ENCODE measurements around the gene TAS2R39. TPM values are rescaled to one million over a fixed set of nuclear protein-coding genes. Genes with fewer than 3 reads are reported as not detected.
A peak's percentile ranks its signal among the peaks of the same experiment; 100 is the strongest.
"Not testable (repeated sequence)": the region's sequence is repeated elsewhere in the genome, so short reads cannot be mapped to it uniquely, and the experiment has no call there.

The TAS2R39 gene
- total RNA-seq, 6 donors from 2014 or later = not detected

GRCh38 chr7:143203386-143203785, 20.2 kb downstream of the TAS2R39 start:
- no peaks in the 10 kb centered on the region for H3K9me3 ChIP-seq
- H3K36me3 ChIP-seq = no peaks in the 10 kb centered on the region
- H3K27ac ChIP-seq = no peak overlapping the region
- H3K4me1 ChIP-seq = peaks cover 0 to 5% (median 0%) of the 10 kb centered on the region in 4 donors
- H3K4me3 ChIP-seq = no peak overlapping the region
- DNase-seq (no peak), ATAC-seq (ENCODE audit: low FRiP score in 2 of 2) (no peak)
- H3K27me3 ChIP-seq = no peaks in the 10 kb centered on the region
- TF ChIP-seq POLR2A (IDR thresholded peaks at IDR 0.05) (no peak), CTCF (IDR thresholded peaks at IDR 0.05) (no peak), POLR2AphosphoS5 (IDR thresholded peaks at IDR 0.05) (no peak), EP300 (IDR thresholded peaks at IDR 0.05) (no peak)
- 84 to 87% methylated on average over 3 of the region's 3 CpGs for WGBS, 2 donors

- Histone ChIP-seq H3K27me3 (no peaks in the 10 kb centered on the region), H3K4me3 (no peak overlapping the region), H3K4me1 (peaks cover 0 to 5% (median 1%) of the 10 kb centered on the region in 4 donors), H3K9me3 (no peaks in the 10 kb centered on the region), H3K27ac (no peak overlapping the region), H3K36me3 (no peaks in the 10 kb centered on the region)
- WGBS, 2 donors = 52 to 59% methylated on average over 13 of the region's 13 CpGs
- ATAC-seq (ENCODE audit: low FRiP score in 2 of 2) = peak; percentile 50 to 90
- TF ChIP-seq EP300 (IDR thresholded peaks at IDR 0.05) (no peak), POLR2A (IDR thresholded peaks at IDR 0.05) (no peak), CTCF (IDR thresholded peaks at IDR 0.05) (no peak), POLR2AphosphoS5 (IDR thresholded peaks at IDR 0.05) (no peak)
- peak in 1 of 2 donors; percentile 60 for DNase-seq
Observed at GRCh38 chr7:143205560-143206293, 22.5 kb downstream of the TAS2R39 start.

- TF ChIP-seq EP300 (IDR thresholded peaks at IDR 0.05) (no peak), CTCF (IDR thresholded peaks at IDR 0.05) (no peak), POLR2AphosphoS5 (IDR thresholded peaks at IDR 0.05) (no peak), POLR2A (IDR thresholded peaks at IDR 0.05) (no peak)
- WGBS, 2 donors = 41 to 43% methylated on average over 4 of the region's 4 CpGs
- Histone ChIP-seq H3K27me3 (no peaks in the 10 kb centered on the region), H3K9me3 (no peaks in the 10 kb centered on the region), H3K36me3 (no peaks in the 10 kb centered on the region), H3K27ac (no peak overlapping the region), H3K4me1 (peaks cover 0 to 4% (median 2%) of the 10 kb centered on the region in 4 donors), H3K4me3 (no peak overlapping the region)
- DNase-seq = no peak
- no peak for ATAC-seq (ENCODE audit: low FRiP score in 2 of 2)
Observed at GRCh38 chr7:143210541-143210940, 27.3 kb downstream of the TAS2R39 start.

GRCh38 chr7:143213478-143213877, 30.3 kb downstream of the TAS2R39 start:
- not testable (repeated sequence) for DNase-seq; H3K4me1 ChIP-seq; ATAC-seq (ENCODE audit: low FRiP score in 2 of 2); H3K9me3 ChIP-seq; H3K27ac ChIP-seq; H3K27me3 ChIP-seq; H3K4me3 ChIP-seq; H3K36me3 ChIP-seq
- 94 to 96% methylated on average over 4 of the region's 4 CpGs for WGBS, 2 donors

- peaks cover 0 to 3% (median 0%) of the 10 kb centered on the region in 4 donors for H3K4me1 ChIP-seq
- TF ChIP-seq EP300 (IDR thresholded peaks at IDR 0.05) (no peak), CTCF (IDR thresholded peaks at IDR 0.05) (peak; percentile 94 to 99 (median 98))
- H3K9me3 ChIP-seq = no peaks in the 10 kb centered on the region
- peak; percentile 80 to 96 for ATAC-seq (ENCODE audit: low FRiP score in 2 of 2)
- no peak overlapping the region for H3K27ac ChIP-seq
- no peaks in the 10 kb centered on the region for H3K27me3 ChIP-seq
- H3K4me3 ChIP-seq = no peak overlapping the region
- peak in 1 of 2 donors; percentile 47 for DNase-seq
- 19 to 22% methylated on average over 8 of the region's 8 CpGs for WGBS, 2 donors
- no peaks in the 10 kb centered on the region for H3K36me3 ChIP-seq
Observed at GRCh38 chr7:143214789-143215679, 31.8 kb downstream of the TAS2R39 start.
